ENCODE results near the gene ZBTB20.
A peak's percentile ranks its signal among the peaks of the same experiment; 100 is the strongest.

ZBTB20 gene

GRCh38 chr3:114389156-114389555 lies 757.9 kb downstream of the ZBTB20 start:
- Mint-ChIP-seq H3K4me3 (no peak overlapping the region), H3K9me3 (no peaks in the 10 kb centered on the region), H3K4me1 (peaks cover 26% of the 10 kb centered on the region), H3K27ac (peak overlapping the region; percentile 32), H3K27me3 (no peaks in the 10 kb centered on the region), H3K36me3 (peaks cover 10% of the 10 kb centered on the region)
- ATAC-seq (ENCODE audit: low read depth) (no peak), DNase-seq (ENCODE audit: low spot score in 2 of 2) (no peak)

GRCh38 chr3:114384558-114384903 lies 762.6 kb downstream of the ZBTB20 start:
- Mint-ChIP-seq H3K36me3 (peaks cover 13% of the 10 kb centered on the region), H3K27me3 (no peaks in the 10 kb centered on the region), H3K4me1 (peaks cover 14% of the 10 kb centered on the region), H3K4me3 (peak overlapping the region; percentile 88), H3K27ac (no peak overlapping the region), H3K9me3 (no peaks in the 10 kb centered on the region)
- ATAC-seq (ENCODE audit: low read depth) (no peak), DNase-seq (ENCODE audit: low spot score in 2 of 2) (no peak)

GRCh38 chr3:114383875-114384557 lies 763.1 kb downstream of the ZBTB20 start:
- Mint-ChIP-seq H3K36me3 (peaks cover 13% of the 10 kb centered on the region), H3K9me3 (no peaks in the 10 kb centered on the region), H3K27me3 (no peaks in the 10 kb centered on the region), H3K4me3 (peak overlapping the region; percentile 88), H3K4me1 (peaks cover 12% of the 10 kb centered on the region), H3K27ac (no peak overlapping the region)
- peak; percentile 65 to 70 for DNase-seq (ENCODE audit: low spot score in 2 of 2)
- peak; percentile 90 for ATAC-seq (ENCODE audit: low read depth)

- peaks cover 25% of the 10 kb centered on the region for H3K36me3 Mint-ChIP-seq
- no peaks in the 10 kb centered on the region for H3K9me3 Mint-ChIP-seq
- no peaks in the 10 kb centered on the region for H3K27me3 Mint-ChIP-seq
- no peak for ATAC-seq (ENCODE audit: low read depth)
- DNase-seq (ENCODE audit: low spot score in 2 of 2) = no peak
- no peak overlapping the region for H3K4me3 Mint-ChIP-seq
- no peak overlapping the region for H3K27ac Mint-ChIP-seq
- peaks cover 10% of the 10 kb centered on the region for H3K4me1 Mint-ChIP-seq
Measured at GRCh38 chr3:114380233-114380651, 766.8 kb downstream of the ZBTB20 start.

GRCh38 chr3:114379266-114379665 lies 767.8 kb downstream of the ZBTB20 start:
- Mint-ChIP-seq H3K4me3 (no peak overlapping the region), H3K9me3 (no peaks in the 10 kb centered on the region), H3K36me3 (peaks cover 25% of the 10 kb centered on the region), H3K27ac (peak overlapping the region; percentile 79), H3K4me1 (peaks cover 9% of the 10 kb centered on the region), H3K27me3 (no peaks in the 10 kb centered on the region)
- ATAC-seq (ENCODE audit: low read depth) (no peak), DNase-seq (ENCODE audit: low spot score in 2 of 2) (no peak)

- H3K36me3 Mint-ChIP-seq = peaks cover 25% of the 10 kb centered on the region
- H3K4me1 Mint-ChIP-seq = peaks cover 4% of the 10 kb centered on the region
- no peak for DNase-seq (ENCODE audit: low spot score in 2 of 2)
- H3K27me3 Mint-ChIP-seq = no peaks in the 10 kb centered on the region
- H3K27ac Mint-ChIP-seq = peak overlapping the region; percentile 79
- H3K9me3 Mint-ChIP-seq = no peaks in the 10 kb centered on the region
- peak; percentile 78 for ATAC-seq (ENCODE audit: low read depth)
- no peak overlapping the region for H3K4me3 Mint-ChIP-seq
Measured at GRCh38 chr3:114378760-114379159, 768.3 kb downstream of the ZBTB20 start.

GRCh38 chr3:114377426-114377825 lies 769.7 kb downstream of the ZBTB20 start:
- Mint-ChIP-seq H3K4me1 (peaks cover 4% of the 10 kb centered on the region), H3K4me3 (no peak overlapping the region), H3K36me3 (peaks cover 30% of the 10 kb centered on the region), H3K27me3 (no peaks in the 10 kb centered on the region), H3K27ac (peak overlapping the region; percentile 69), H3K9me3 (no peaks in the 10 kb centered on the region)
- ATAC-seq (ENCODE audit: low read depth) (no peak), DNase-seq (ENCODE audit: low spot score in 2 of 2) (no peak)

- Mint-ChIP-seq H3K4me1 (peaks cover 4% of the 10 kb centered on the region), H3K4me3 (no peak overlapping the region), H3K9me3 (no peaks in the 10 kb centered on the region), H3K27me3 (no peaks in the 10 kb centered on the region), H3K36me3 (peaks cover 36% of the 10 kb centered on the region), H3K27ac (peak overlapping the region; percentile 69)
- DNase-seq (ENCODE audit: low spot score in 2 of 2) (no peak), ATAC-seq (ENCODE audit: low read depth) (no peak)
Measured at GRCh38 chr3:114376516-114377185, 770.4 kb downstream of the ZBTB20 start.

GRCh38 chr3:114375608-114376421 lies 771.3 kb downstream of the ZBTB20 start:
- Mint-ChIP-seq H3K27ac (peak overlapping the region; percentile 69), H3K4me3 (no peak overlapping the region), H3K9me3 (no peaks in the 10 kb centered on the region), H3K27me3 (no peaks in the 10 kb centered on the region), H3K4me1 (peaks cover 6% of the 10 kb centered on the region), H3K36me3 (peaks cover 36% of the 10 kb centered on the region)
- ATAC-seq (ENCODE audit: low read depth) (no peak), DNase-seq (ENCODE audit: low spot score in 2 of 2) (no peak)

- Mint-ChIP-seq H3K4me1 (peaks cover 9% of the 10 kb centered on the region), H3K9me3 (no peaks in the 10 kb centered on the region), H3K36me3 (peaks cover 35% of the 10 kb centered on the region), H3K27ac (no peak overlapping the region), H3K27me3 (no peaks in the 10 kb centered on the region), H3K4me3 (no peak overlapping the region)
- ATAC-seq (ENCODE audit: low read depth) (no peak), DNase-seq (ENCODE audit: low spot score in 2 of 2) (no peak)
Measured at GRCh38 chr3:114374433-114374990, 772.6 kb downstream of the ZBTB20 start.

- H3K27ac Mint-ChIP-seq = peak overlapping the region; percentile 24
- H3K36me3 Mint-ChIP-seq = peaks cover 27% of the 10 kb centered on the region
- no peaks in the 10 kb centered on the region for H3K27me3 Mint-ChIP-seq
- H3K9me3 Mint-ChIP-seq = no peaks in the 10 kb centered on the region
- ATAC-seq (ENCODE audit: low read depth) = no peak
- DNase-seq (ENCODE audit: low spot score in 2 of 2) = no peak
- H3K4me3 Mint-ChIP-seq = no peak overlapping the region
- peaks cover 5% of the 10 kb centered on the region for H3K4me1 Mint-ChIP-seq
Measured at GRCh38 chr3:114370537-114371174, 776.4 kb downstream of the ZBTB20 start.

- DNase-seq (ENCODE audit: low spot score in 2 of 2) (no peak), ATAC-seq (ENCODE audit: low read depth) (no peak)
- Mint-ChIP-seq H3K27me3 (no peaks in the 10 kb centered on the region), H3K9me3 (no peaks in the 10 kb centered on the region), H3K27ac (no peak overlapping the region), H3K4me3 (no peak overlapping the region), H3K4me1 (peaks cover 3% of the 10 kb centered on the region), H3K36me3 (peaks cover 17% of the 10 kb centered on the region)
Measured at GRCh38 chr3:114365909-114366308, 781.2 kb downstream of the ZBTB20 start.

- H3K27me3 Mint-ChIP-seq = no peaks in the 10 kb centered on the region
- ATAC-seq (ENCODE audit: low read depth) = no peak
- DNase-seq (ENCODE audit: low spot score in 2 of 2) = no peak
- H3K4me3 Mint-ChIP-seq = no peak overlapping the region
- peak overlapping the region; percentile 61 for H3K27ac Mint-ChIP-seq
- H3K4me1 Mint-ChIP-seq = no peaks in the 10 kb centered on the region
- peaks cover 13% of the 10 kb centered on the region for H3K36me3 Mint-ChIP-seq
- H3K9me3 Mint-ChIP-seq = no peaks in the 10 kb centered on the region
Measured at GRCh38 chr3:114364806-114365654, 782.1 kb downstream of the ZBTB20 start.
